Hepatic stellate cell (primary cell): ENCODE measurements around the gene TOX2.
A peak's percentile ranks its signal among the peaks of the same experiment; 100 is the strongest.

ENCODE experiments used
- DNase-seq: peaks from one replicate; pipeline ENCODE4 v3.0.0; 2011; ENCODE audit warnings: low spot score

Gene TOX2

DNA sequence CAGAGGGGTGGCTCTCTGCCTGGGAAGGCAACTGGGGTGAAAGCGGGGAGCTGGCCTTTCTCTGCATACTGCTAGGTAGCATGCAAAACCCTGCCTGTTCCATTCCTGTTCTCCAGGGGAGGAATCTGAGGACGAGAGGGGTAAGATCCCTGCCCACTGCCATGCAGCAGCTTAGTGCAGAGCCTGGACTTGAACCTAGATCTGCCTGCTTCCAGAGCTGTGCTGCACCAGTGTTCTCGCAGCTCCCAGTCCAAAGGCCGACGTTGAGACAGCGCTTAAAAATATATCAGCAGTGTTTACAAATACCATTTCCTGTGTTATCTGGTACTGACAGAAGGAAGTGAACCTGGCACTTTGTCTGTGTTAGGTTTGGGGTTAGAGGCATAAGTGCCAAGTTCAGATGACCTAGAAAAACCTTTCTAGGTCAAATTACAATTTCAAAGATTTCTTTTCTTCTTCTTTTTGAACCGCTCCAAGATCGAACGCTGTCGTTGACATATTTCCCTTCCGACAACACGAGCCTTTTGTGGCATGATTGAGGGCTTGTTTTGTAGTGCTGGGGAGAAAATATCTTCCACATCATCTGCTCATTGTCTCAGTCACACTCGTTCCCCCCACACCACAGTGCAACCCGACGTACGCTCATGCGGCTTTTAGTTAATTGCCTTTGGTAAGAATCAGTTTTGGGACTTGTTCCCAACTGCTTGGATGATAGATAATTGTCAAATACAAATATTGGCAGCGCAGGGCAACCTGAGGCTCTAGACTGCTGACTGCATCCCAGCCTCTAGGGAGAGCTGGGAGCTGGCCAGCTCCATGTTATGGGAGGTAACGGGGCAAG lies 44.6 kb downstream of the TOX2 start:
- DNase-seq: no peak

DNA sequence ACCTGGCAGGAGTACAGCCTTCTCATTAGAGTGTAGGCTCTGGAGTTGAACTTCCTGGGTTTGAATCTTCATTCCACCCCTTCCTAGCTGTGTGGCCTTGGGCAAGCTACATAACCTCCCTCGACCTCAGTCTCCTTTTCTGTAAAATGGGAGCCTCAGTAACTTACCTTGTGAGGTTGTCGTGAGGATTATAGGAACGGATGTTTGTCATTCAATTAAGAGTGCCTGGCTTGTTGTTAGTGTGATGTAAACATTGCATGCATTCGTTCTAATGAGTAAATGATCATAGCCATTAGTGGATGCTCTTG lies 45.2 kb downstream of the TOX2 start:
- DNase-seq: no peak

DNA sequence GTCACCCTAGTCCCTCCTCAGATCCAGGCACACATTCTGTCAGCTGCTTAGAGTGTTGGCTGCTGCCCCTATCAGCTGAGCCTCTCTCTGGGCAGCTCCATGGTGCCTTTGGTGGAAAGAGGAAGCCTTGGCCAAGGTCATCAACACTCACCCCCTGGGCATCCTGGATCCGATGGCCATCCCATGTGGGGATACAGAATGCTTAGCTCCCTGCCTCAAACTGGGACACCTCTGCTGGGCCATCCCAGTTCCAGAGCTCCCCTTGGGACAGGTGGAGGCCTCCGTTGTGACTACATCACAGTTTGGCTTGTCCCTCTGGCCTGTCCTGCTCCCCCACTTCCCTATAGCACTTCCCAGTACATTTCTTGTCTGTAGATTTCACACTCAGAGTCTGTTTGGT lies 45.6 kb downstream of the TOX2 start:
- DNase-seq: no peak

DNA sequence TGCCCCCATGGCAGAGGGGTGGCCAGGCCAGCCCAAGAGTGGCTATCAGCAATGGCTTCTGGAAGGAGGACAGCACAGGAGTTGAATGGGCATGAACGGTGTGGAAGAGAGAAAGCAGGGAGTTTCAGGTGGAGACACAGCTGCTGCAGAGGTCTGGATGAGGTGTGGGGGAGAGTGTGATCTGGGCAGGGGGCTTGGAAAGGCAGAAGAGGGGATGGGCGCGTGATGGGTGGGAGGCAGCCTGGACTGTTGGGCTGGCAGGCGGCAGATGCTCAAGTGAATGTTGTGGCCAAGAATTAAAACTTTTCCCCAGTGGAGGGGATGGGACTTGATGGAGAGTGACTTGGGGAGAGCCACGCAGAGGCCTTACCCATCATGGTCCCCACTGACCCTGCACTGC lies 46.5 kb downstream of the TOX2 start:
- DNase-seq: no peak

DNA sequence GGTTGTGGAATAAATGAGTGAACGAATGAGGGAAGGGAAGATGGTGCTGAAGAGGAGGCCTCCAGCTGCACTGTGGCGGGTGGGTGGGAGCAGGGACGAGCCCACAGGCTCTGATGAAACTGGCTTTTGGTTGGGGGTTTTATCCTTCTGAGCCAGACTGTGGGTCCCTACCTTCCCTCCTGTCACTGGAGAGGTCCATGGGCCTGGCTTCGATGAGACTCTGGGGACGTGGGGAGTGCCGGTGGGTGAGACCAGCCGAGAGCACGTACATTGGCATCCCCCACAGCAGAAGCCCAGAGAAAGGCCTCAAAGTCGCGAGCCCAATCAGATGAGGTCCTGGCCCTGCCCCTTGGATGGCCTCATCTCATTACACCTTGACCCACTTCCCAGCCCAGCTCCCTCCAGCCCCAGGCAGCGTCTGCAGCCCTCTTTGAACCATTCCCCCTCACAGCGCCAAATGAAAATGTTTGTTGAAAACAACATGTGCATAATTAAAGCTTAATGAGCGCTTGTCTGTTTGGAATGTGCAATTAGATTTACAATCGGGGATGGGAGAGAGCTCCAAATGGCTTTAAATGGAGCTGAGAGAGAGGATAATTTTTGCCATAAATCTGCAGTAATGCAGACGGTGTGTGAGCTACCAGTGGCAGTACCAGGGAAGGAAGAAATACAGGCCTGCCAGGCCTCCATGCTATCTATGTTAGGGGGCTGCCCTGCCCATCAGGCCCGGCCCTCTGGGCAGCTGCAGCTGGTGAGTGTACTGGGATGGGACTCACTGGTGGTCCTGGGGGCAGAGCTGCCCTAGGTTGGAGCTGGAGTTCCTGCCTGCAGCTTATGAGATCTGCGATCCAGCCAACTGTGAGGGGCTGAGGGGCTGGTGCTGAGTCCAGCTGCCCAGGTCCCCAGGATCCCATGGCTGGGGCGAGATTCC lies 47.2 kb downstream of the TOX2 start:
- no peak for DNase-seq

DNA sequence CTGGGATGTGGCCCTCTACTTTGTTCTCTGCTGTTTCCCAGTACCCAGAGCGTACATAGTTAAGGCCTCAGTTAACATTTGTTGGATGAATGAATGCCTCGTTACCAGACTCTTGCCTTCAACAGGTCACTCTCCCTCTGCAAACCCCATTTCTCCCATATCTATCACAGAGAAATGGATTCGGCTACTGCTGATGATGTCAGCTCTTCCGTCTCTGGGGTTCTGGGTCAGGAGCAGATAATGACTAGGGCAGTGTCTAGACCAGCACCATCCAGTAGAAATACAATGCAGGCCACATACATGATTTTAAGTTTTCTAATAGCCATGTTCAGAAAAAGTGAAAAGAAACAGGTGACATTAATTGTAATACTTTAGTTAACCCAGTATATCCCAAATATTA lies 47.9 kb downstream of the TOX2 start:
- DNase-seq: no peak

DNA sequence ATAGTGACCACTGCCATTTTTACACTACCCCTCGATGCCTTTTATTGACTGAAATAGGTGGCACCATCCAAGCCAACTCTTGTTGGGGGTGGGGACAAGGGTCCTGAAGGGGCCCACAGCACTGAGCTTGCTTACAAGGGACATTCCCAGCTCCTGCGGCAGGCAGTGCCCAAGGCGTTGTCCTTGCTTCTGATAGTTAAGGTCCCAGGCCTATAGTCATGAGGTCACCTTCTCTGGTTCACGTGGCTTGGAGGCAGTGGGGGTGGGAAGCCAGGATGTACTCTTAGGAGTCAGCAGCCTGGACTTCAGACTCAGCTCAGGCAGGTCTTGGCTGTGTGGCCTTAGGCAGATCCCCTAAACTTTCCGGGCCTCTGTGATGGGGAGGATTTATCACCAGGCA lies 48.6 kb downstream of the TOX2 start:
- DNase-seq: no peak

DNA sequence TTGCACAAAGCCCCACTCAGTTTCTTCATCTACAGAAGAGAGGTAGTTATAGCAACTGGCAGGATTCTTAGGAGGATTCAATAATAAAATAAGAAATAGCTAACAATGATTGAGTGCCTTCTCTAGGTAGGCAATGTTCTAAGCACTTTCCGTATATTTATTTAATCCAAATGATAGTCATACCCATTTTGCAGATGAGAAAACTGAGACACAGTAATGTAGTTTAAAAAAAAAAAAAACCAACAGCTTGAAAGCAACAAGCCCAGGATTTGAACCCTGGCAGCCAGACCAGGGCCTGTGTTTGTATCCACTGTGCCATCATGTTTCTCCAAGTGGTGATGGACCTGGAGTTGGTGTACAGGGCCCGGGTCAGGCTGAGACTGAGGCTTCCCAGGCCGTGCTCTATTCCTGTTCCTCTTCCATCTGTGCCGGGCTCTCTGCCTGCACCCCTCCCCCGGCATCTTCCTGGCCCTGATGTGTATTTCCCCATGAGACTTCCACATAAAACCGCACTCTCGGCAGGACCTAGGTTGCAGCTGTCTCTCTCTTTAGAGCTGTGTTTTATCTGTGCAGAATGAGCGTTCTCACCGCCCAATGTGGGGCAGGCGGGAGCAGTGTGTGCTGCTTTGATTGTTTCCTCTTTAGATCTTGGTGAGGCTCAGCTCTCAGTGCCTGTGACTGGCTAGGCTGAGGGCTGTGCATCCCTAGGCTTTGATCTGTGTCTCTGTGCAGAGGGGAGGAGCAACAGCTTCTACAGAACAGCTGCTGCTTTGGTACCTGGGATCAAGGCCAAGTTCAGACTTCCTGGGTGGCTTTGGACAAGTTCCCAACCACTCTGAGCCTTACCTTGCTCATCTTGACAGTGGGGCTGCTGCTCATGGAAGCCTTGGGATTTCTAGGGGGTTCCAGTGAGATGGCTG lies 49.5 kb downstream of the TOX2 start:
- DNase-seq: peak; percentile 77

DNA sequence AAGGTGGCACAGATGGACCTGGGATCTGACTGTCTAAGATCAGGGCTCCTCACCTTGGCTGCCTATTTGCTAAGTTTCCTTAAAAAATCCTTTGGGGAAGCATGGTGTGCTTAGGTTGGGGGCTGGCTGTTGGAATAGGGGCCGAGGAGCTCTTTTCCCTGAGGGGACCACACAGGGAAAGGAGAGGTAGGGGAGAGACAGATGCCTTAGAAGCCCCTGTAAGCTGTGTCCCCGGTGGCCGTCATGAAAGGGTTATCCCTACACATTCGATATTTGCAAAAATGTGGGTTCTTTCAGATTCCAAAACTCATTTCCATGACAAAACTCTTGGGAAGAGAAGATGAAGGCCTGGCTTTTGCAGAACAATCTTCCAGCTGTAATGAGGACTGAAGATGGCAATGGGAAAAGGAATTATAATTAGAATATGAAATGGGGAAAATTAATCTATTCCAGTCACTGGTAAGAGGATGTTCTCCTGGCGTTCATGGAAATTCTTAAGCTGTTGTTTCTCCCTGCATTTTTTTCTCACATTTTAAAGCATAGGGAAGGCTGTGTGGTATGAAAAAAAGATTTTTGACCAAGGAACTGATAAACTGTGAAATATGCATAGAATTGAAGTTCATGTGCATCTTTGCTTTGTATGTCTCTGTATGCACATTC lies 53.8 kb downstream of the TOX2 start:
- no peak for DNase-seq

DNA sequence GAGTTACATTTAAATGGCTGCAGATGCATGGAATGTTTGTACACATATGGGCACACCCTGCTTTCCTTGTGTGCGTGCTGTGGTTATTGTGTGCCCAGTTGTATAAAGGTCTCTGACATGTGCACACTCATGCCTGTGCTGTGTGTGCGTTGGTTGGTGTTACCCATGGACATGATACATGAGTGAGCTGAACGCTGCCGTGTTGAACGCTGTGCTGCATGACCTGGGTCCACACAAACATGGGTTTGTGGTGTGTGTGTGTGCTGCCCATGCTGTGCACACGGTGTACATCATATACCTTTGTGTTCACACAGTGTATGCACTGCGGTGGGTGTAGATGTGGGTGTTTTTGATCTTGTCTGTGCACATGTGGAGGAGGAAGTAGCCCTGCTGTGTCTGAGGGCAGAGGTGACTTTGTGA lies 54.4 kb downstream of the TOX2 start:
- DNase-seq: no peak

DNA sequence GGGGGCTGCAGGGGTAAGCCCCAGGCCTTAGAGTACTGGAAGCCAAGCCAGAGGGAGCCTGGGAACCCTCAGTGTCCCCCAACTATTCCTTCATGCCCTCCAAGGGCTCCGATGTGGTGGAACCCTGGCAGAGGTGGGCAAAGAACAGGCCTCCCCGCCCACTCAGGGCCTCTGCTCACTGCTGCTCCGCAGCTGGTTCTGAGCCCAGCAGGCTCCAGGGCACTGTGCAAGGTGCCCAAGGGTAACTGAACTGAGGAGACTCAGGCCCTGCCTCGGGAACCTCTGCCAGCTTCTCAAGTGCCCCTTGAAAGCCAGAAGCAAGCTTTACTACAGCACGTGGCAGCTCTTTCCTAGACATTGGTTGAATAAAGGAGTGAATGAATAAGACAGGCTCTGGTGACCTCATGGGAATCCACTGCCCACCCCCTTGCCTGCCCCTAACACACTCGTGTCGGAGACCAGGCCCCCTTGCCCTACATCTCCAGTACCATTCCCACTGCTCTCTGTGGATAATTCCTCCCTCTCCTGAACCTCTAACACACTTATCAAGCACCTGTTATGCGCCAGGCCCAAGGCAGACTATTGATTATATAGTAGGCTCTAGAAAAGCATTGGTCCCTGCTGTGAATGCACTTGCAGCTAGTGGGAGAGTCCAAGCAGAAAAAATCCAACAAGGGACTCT lies 55.0 kb downstream of the TOX2 start:
- no peak for DNase-seq

DNA sequence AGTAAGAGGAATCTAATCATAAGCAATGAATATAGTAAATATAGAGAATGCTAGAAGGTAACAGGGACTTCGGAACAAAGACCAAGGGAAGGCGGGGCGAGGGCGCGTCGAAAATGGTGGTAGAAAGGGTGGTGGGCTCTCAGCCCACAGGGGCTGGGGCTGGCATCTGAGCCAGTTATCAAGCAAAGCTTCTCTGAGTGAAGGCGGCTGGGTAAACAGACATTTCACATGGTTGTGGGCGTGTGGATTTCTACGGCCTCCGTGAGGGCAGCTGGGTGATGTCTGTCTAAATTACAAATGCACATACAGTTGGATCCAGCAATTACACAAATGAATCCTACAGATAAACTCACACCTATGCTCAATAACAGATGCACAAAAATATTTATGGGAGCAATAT lies 56.6 kb downstream of the TOX2 start:
- no peak for DNase-seq

DNA sequence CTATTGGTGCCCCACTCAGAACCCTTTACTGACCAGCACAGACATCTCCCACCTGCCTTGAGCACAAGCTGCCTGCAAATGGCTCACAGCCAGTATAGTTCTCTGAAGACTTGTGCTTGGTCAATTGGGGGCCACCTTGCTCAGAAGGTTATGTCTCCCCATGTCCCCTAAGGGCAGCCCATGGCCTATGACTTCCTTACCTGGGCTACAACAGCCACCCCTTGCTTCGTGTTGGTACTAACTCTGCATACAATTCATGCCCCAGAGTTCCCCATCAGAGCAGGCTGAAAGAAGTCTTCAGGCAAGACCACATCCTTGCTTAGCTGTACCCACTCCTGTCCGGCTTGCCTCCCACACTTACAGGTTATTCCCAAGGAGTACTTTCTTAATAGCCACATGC lies 57.4 kb downstream of the TOX2 start:
- no peak for DNase-seq

DNA sequence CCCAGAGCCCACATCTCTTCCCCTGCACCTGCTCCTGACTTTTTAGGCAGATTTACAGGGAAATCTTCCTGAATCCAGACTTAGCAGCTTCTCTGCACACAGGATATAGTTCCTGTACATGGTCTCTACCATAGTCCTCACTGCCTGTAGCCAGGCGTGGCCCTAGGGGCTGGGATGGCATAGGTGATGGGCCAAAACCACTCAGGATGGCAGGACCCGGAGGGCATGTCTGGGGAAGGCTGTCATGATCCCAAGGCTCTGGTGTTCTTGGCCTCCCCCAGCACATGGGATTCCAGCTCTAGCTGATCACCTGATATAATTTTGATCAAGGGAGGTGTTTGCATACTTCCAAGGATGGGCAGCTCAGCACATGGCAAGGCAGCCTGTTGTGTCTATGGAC lies 58.0 kb downstream of the TOX2 start:
- no peak for DNase-seq

DNA sequence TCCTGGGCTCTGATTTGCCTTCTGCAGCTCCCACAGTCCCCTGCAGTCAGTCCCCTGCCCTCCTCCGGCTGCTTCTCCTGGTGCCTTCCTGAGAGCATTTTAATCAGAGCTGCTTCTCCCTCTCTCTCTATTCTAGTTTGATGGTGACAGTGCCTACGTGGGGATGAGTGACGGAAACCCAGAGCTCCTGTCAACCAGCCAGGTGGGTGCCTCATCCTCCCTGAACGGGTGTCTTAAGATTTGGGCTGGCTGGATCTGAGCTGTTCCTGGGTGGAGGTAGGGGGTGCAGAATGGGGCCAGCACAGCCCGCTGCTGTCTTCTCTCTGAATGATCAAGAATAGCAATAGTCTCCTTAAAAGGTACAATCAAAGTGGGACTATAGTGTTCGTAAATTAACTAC lies 58.6 kb downstream of the TOX2 start:
- no peak for DNase-seq

DNA sequence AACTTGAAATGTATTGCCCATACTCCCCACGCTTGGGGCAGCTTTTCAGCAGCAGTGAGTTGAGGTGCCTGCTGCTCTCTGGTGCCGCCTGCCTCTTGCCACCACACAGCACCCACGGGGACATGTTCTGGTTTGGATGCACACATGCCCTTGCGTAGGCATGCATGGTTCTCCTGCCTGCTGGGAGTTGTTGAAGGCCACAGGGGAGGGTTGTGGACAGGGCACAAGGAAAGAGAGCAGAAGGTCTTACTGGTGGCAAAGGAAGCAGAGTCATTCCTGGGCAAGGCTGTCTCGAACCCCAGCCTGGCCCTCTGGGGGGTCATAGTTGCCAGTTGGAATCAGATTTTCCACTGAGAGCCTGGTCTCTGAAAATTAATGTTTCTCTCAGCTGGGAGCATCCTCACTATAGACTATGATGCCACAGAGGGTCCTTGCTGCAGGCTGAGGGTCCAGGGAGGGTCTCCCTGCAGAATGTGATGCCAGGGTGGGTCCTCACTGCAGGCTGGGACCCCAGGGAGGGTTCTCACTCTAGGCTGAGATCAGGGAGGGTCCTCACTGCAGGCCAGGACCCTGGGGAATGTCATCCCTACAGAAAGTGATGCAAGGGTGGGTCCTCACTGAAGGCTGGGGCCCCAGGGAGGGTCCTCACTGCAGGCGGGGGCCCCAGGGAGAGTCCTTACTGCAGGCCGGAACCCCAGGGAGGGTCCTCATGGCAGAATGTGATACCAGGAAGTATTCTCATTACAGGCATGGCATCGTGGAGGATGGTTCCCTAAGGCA lies 59.2 kb downstream of the TOX2 start:
- no peak for DNase-seq

DNA sequence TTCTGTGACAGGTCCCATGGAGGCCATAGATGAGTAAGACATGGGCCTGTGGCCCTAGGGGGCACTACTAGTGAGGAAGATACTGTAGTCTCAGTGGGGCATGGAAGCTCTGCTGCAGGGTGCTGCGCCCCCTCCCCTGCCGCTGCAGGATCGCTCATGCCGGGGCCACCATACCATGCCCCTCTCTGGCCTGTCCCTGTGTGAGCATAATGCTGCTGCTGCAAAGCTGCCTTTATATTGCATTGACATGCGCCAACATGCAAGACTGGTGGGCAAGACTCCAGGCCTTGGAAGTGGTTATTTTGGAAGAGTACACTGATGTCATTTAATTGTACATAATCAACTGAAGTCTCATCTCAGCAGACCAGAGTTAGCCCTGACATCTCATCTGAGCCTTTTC lies 60.0 kb downstream of the TOX2 start:
- DNase-seq: no peak

DNA sequence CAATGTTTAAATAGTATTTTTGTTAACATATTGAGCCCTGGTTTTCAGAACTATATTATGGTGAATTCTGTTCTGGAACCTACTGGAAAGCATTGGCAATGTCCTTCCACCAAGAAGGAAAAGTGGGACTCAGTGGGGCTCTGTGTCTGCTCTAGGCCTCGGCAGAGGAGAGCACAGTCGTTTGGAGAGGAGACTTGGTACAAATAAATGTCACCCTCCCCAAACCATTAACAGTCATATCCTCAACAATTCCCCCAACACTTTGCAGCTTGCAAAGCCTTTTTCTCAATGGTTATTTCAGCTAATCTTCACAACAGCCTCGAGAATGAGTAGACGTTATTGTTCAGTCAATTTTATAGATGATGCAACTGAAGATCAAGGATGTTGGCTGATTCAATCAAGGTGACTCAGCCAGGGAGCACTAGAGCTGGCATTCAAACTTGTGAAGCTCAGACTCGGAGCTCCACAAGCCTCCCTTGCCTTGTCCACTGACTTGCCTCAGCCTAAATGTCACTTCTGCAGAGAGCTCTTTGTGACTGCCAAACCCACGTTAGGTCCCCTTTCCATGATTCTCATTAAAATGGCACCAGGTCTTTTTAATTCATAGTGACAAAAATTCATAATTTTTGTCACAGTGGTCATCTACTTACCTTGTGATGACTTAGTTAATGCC lies 60.6 kb downstream of the TOX2 start:
- DNase-seq: peak; percentile 61

DNA sequence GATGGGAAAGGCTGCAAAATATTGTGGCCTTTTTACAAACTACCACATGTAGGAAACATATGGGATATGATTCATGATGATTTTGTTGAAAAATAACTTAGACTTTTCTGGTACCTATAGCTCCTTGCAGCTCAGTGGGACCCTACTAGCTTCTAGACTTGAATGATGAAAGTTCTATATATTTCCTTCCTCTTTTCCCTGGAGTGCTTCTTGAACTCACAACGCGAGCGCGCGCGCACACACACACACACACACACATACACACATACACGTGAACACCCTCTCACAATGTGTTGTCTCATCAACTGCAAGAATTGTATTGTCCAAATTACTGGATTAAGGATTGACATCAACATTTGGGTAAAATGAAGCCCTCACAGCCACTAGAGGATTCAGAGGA lies 61.9 kb downstream of the TOX2 start:
- DNase-seq: no peak

DNA sequence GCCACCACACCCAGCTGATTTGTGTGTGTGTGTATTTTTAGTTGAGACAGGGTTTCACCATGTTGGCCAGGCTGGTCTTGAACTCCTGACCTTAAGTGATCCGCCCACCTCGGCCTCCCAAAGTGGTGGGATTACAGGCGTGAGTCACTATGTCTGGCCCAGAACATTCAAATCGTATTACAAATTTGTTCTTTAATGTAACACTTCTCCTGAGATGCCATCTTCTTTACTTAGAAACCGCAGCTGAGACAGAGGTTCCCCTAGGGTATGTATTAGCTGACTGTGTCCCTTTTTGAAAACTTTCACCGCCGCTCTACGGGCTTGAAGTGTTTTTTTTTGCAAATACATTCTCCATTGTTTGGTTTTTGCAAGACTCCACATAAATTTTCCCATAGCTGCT lies 62.6 kb downstream of the TOX2 start:
- no peak for DNase-seq
